B cell (primary cell): ENCODE measurements around the gene CDC42BPG. TPM values are rescaled to one million over a fixed set of nuclear protein-coding genes. Genes with fewer than 3 reads are reported as not detected.

Experiments
- ATAC-seq: fragments of 200-7000 bp; cut with Tn5 transposase; one replicate; pipeline ENCODE4 v1.10.0; 2021; ENCODE audit warnings: low read depth, mild to moderate bottlenecking, moderate number of reproducible peaks, moderate library complexity
- CTCF ChIA-PET: fragments of 350-600 bp; sonication (Branson Sonifier 250); formaldehyde crosslinking; loops from one replicate; lab custom pipeline; 2021; ENCODE audit warnings: antibody characterized with exemption, inconsistent platforms; lab: Charles Lee
- POLR2A ChIA-PET: fragments of 350-600 bp; sonication (Branson Sonifier 250); formaldehyde crosslinking; loops from one replicate; lab custom pipeline; 2021; ENCODE audit warnings: antibody characterized with exemption; lab: Charles Lee
- DNase-seq: peaks from one replicate; pipeline ENCODE4 v3.0.0; 2013
- H2AFZ ChIP-seq: 2 replicates; pipeline ENCODE4 v1.6.1; 2012; ENCODE audit warnings: mild to moderate bottlenecking, low read depth, low read length; ENCODE audit not compliant: insufficient read depth, poor library complexity, severe bottlenecking
- H3K27ac ChIP-seq, 2 donors: 1 replicate in 1 of 2; 2 replicates in 1 of 2; pipeline ENCODE4 v1.5.1; 2012 to 2013; ENCODE audit warnings: low read length in 2 of 2, mild to moderate bottlenecking in 2 of 2, moderate library complexity in 1 of 2
- H3K27me3 ChIP-seq, 4 experiments: fragments of 200-600 bp in 1 of 4; sonication (generic) in 1 of 4; replicated peaks in 1 of 4; 1 replicate in 2 of 4; 2 replicates in 2 of 4; pipeline versions ENCODE4 v1.6.1 to v1.7.0; 2013 to 2016; ENCODE audit warnings: low read length in 3 of 4, mild to moderate bottlenecking in 2 of 4, mixed read lengths in 1 of 4, moderate library complexity in 1 of 4; ENCODE audit not compliant: insufficient read depth in 4 of 4, control insufficient read depth in 3 of 4; ENCODE audit errors: control extremely low read depth in 1 of 4
- H3K36me3 ChIP-seq, 2 experiments: replicated peaks in 1 of 2; 1 replicate in 1 of 2; 2 replicates in 1 of 2; pipeline versions ENCODE4 v1.6.1 to v1.7.1; 2013; ENCODE audit warnings: low read length in 1 of 2; ENCODE audit not compliant: insufficient read depth in 2 of 2, control insufficient read depth in 1 of 2; ENCODE audit errors: control extremely low read depth in 1 of 2, extremely low read depth in 1 of 2
- H3K4me1 ChIP-seq, 2 donors: fragments of 200-600 bp in 1 of 2; sonication (generic) in 1 of 2; 1 replicate in 1 of 2; 2 replicates in 1 of 2; pipeline versions ENCODE4 v1.5.1 to v1.6.1; 2013 to 2017; ENCODE audit warnings: low read length in 2 of 2; ENCODE audit not compliant: control insufficient read depth in 2 of 2, insufficient read depth in 2 of 2
- H3K4me2 ChIP-seq: replicated peaks from 2 replicates; pipeline ENCODE3; 2012; ENCODE audit warnings: mild to moderate bottlenecking, low read depth, low read length; ENCODE audit not compliant: poor library complexity, severe bottlenecking
- H3K4me3 ChIP-seq, 5 experiments: fragments of 200-600 bp in 1 of 5; sonication (generic) in 1 of 5; 1 replicate in 3 of 5; 2 replicates in 2 of 5; pipeline versions ENCODE4 v1.5.1 to v1.7.0; 2011 to 2016; ENCODE audit warnings: low read length in 4 of 5, mild to moderate bottlenecking in 4 of 5, low read depth in 2 of 5, control low read depth in 1 of 5, moderate library complexity in 1 of 5; ENCODE audit not compliant: insufficient read depth in 1 of 5; ENCODE audit errors: control extremely low read depth in 1 of 5, extremely low read depth in 1 of 5
- H3K79me2 ChIP-seq: fragments of 200-600 bp; sonication (generic); one replicate; pipeline ENCODE4 v1.6.0; 2016; ENCODE audit warnings: low read length; ENCODE audit not compliant: control insufficient read depth, insufficient read depth
- H3K9ac ChIP-seq: fragments of 200-600 bp; sonication (generic); 2 replicates; pipeline ENCODE4 v1.6.1; 2017; ENCODE audit warnings: mild to moderate bottlenecking, low read length, moderate library complexity
- H3K9me3 ChIP-seq, 3 donors: one replicate each; pipeline versions ENCODE4 v1.6.1 to v1.7.1; 2013; ENCODE audit warnings: low read length in 2 of 3; ENCODE audit not compliant: control insufficient read depth in 2 of 3, insufficient read depth in 1 of 3; ENCODE audit errors: control extremely low read depth in 1 of 3
- H4K20me1 ChIP-seq: 2 replicates; pipeline ENCODE4 v1.6.0; 2012; ENCODE audit warnings: mild to moderate bottlenecking, low read length; ENCODE audit not compliant: insufficient read depth, control insufficient read depth, poor library complexity, severe bottlenecking
- H3K27ac Mint-ChIP-seq: one replicate; pipeline ENCODE4 v1.8.0; 2021; ENCODE audit warnings: mixed read lengths
- H3K27me3 Mint-ChIP-seq: one replicate; pipeline ENCODE4 v1.8.0; 2021; ENCODE audit warnings: mixed read lengths
- H3K4me1 Mint-ChIP-seq: one replicate; pipeline ENCODE4 v1.8.0; 2021; ENCODE audit warnings: mixed read lengths
- H3K4me3 Mint-ChIP-seq: one replicate; pipeline ENCODE4 v1.8.0; 2021; ENCODE audit warnings: mixed read lengths
- H3K9me3 Mint-ChIP-seq: one replicate; pipeline ENCODE4 v1.8.0; 2022; ENCODE audit warnings: mixed read lengths; ENCODE audit not compliant: insufficient read depth
- CTCF ChIP-seq: fragments of 200-600 bp; IDR thresholded peaks from one replicate; pipeline ENCODE4 v1.8.0; 2022; ENCODE audit warnings: antibody characterized with exemption, mild to moderate bottlenecking
- EZH2 ChIP-seq: IDR thresholded peaks from 2 replicates; pipeline ENCODE4 v1.6.1; 2012; ENCODE audit warnings: borderline replicate concordance, low read depth, mild to moderate bottlenecking, moderate library complexity, low read length; ENCODE audit not compliant: insufficient read depth, poor library complexity, severe bottlenecking
- WGBS: methylation state at CpG from one replicate; pipeline ENCODE4 v1.1.5; 2013; ENCODE audit warnings: missing lambda C conversion rate; ENCODE audit not compliant: insufficient coverage; 5-methylcytosine and 5-hydroxymethylcytosine counted together
- intact Hi-C: fragments of 100-400 bp; cut with micrococcal nuclease; formaldehyde crosslinking; loops from one replicate; pipeline ENCODE4 v1.10.0; 2022
- polyA plus RNA-seq: library from polyadenylated mRNA; depleted of rRNA; stranded (reverse); fragments of >200 nt; gene quantifications from 2 replicates; pipeline ENCODE4 v1.2.3, GENCODE V29; 2012
- total RNA-seq, 2 donors: library from RNA; stranded (reverse); fragments of 120-200 nt in 1 of 2; gene quantifications; 1 replicate in 1 of 2; 2 replicates in 1 of 2; pipeline versions ENCODE4 v1.2.3 to v1.2.4, GENCODE V29; 2013 to 2022

The CDC42BPG gene
- total and polyA plus RNA-seq, 2 donors (not counting 1 experiment from before 2014, with no cell fraction given) = 3.7 to 8.7 TPM

- Histone ChIP-seq H3K79me2 (peaks cover 5% of the 10 kb centered on the region), H3K4me1 (peaks cover 12 to 14% of the 10 kb centered on the region in 2 donors), H3K4me2 (peak overlapping the region; percentile 29), H3K36me3 (peaks cover 4 to 40% of the 10 kb centered on the region in 2 experiments), H3K4me3 (no peak overlapping the region), H3K9ac (no peak overlapping the region), H4K20me1 (no peaks in the 10 kb centered on the region), H3K27me3 (no peaks in the 10 kb centered on the region), H2AFZ (peak overlapping the region; percentile 27), H3K9me3 (no peaks in the 10 kb centered on the region), H3K27ac (peak overlapping the region; percentile 25 to 56)
- ChIA-PET POLR2A (interaction anchor here (0.6 to 1.3 kb wide), 6 partner anchors 9 to 90 kb away, joined by 3 to 9 read pairs (median 3); partner anchors contain the start of genes CDC42BPG, MEN1, RASGRP2 and SF1), CTCF (interaction anchor here (0.6 to 6.6 kb wide), 16 partner anchors 9 to 107 kb away, joined by 3 to 73 read pairs (median 4); partner anchors contain the start of genes CDC42BPG, MAP4K2, MEN1 and RASGRP2)
- intact Hi-C loops = loop anchor here (1.0 to 2.0 kb wide), 3 partner anchors 12 to 107 kb away; partner anchors contain the start of gene CDC42BPG
- 40% methylated on average over 10 of the region's 15 CpGs for WGBS
- ATAC-seq (peak; percentile 83), DNase-seq (peak; percentile 73)
- H3K27me3 Mint-ChIP-seq = no peaks in the 10 kb centered on the region
- H3K4me1 Mint-ChIP-seq = peaks cover 12% of the 10 kb centered on the region
- H3K9me3 Mint-ChIP-seq = no peaks in the 10 kb centered on the region
- H3K4me3 Mint-ChIP-seq = no peak overlapping the region
- TF ChIP-seq EZH2 (no peak), CTCF (peak; percentile 77)
- peak overlapping the region; percentile 81 for H3K27ac Mint-ChIP-seq
Measured at GRCh38 chr11:64787526-64788320, 56.7 kb downstream of the CDC42BPG start.

DNA sequence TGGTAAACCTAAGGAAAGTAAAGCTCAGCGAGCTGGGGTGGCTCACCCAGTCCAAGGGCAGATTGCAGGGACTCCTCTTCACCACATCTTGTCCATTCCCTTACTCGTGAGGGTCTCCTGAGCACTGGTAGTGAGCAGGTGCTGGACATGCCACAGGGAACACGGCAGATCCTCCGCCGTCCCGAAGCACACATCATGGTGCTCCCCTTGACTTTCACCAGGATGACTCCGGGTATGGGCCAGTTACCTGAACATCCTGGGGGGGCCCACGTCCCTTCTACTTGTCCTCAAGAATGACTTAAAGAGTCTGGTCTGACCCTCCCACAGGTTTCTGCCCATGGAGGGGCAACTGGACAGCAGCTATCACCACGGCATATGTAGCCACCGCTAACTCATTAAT is 58.1 kb downstream of the CDC42BPG start:
- H3K27me3 Mint-ChIP-seq = no peaks in the 10 kb centered on the region
- 98% methylated on average over 8 of the region's 10 CpGs for WGBS
- H3K4me2 ChIP-seq = no peak overlapping the region
- ChIA-PET CTCF (interaction anchor here (0.7 to 6.6 kb wide), 15 partner anchors 10 to 793 kb away, joined by 3 to 73 read pairs (median 6); partner anchors contain the start of genes CDC42BPG, MAP4K2 and RASGRP2), POLR2A (interaction anchor here (0.6 to 1.0 kb wide), 4 partner anchors 13 to 104 kb away, joined by 3 to 7 read pairs (median 5); partner anchors contain the start of gene RASGRP2)
- peaks cover 21 to 28% of the 10 kb centered on the region in 2 donors for H3K4me1 ChIP-seq
- H3K9ac ChIP-seq = no peak overlapping the region
- intact Hi-C loops = loop anchor here (2.0 kb wide), 1 partner anchor 58 kb away; the partner anchor contains the start of gene CDC42BPG
- DNase-seq (no peak), ATAC-seq (no peak)
- H3K27ac ChIP-seq = no peak overlapping the region
- H3K27ac Mint-ChIP-seq = peak overlapping the region; percentile 41
- no peak overlapping the region for H3K4me3 Mint-ChIP-seq
- H3K36me3 ChIP-seq = peaks cover 4 to 37% of the 10 kb centered on the region in 2 experiments
- H2AFZ ChIP-seq = no peak overlapping the region
- no peaks in the 10 kb centered on the region for H4K20me1 ChIP-seq
- no peaks in the 10 kb centered on the region for H3K9me3 ChIP-seq
- H3K9me3 Mint-ChIP-seq = no peaks in the 10 kb centered on the region
- TF ChIP-seq CTCF = no peak
- peaks cover 14% of the 10 kb centered on the region for H3K79me2 ChIP-seq
- H3K4me1 Mint-ChIP-seq = peaks cover 22% of the 10 kb centered on the region
- H3K4me3 ChIP-seq = no peak overlapping the region
- H3K27me3 ChIP-seq = no peaks in the 10 kb centered on the region
